ENCODE results near the gene DTD2. TPM values are rescaled to one million over a fixed set of nuclear protein-coding genes. Genes with fewer than 3 reads are reported as not detected.

The DTD2 gene
- total and polyA plus RNA-seq, 2 of the 4 experiments (the other 2 are of a cell fraction) = 16.9 to 24.9 TPM

- H3K79me1 ChIP-seq (ENCODE audit: low read depth in 1 of 2, low read length in 2 of 2) = peaks cover 24 to 45% of the 10 kb centered on the region in 2 experiments
- H3K27me3 ChIP-seq (ENCODE audit: control insufficient read depth, insufficient read depth, low read length) = no peaks in the 10 kb centered on the region
- H3K4me1 ChIP-seq (ENCODE audit: control insufficient read depth, insufficient read depth, low read length) = peaks cover 2% of the 10 kb centered on the region; the same call in 1 of the 2 replicates
- H3K56ac ChIP-seq (ENCODE audit: extremely low read depth, insufficient read depth, low read length) = no peak overlapping the region
- no peak overlapping the region for H2AK9ac ChIP-seq (replicated peaks; ENCODE audit: low read depth, low read length, poor library complexity)
- no peak overlapping the region for H2BK20ac ChIP-seq (ENCODE audit: low read depth, low read length)
- H2AK5ac ChIP-seq (ENCODE audit: low read depth, low read length) = no peak overlapping the region
- H3K23ac ChIP-seq (ENCODE audit: low read depth, low read length) = no peak overlapping the region
- H3K18ac ChIP-seq (ENCODE audit: low read depth, low read length) = no peak overlapping the region
- dilution Hi-C loops (cut with HindIII; ENCODE audit: low sequenced_read_pairs, unreplicated experiment) (no loop called here), in situ Hi-C loops (cut with MboI; ENCODE audit: low sequenced_read_pairs) (no loop called here), intact Hi-C loops (cut with micrococcal nuclease) (no loop called here)
- BruUV-seq (replicated peaks) = no TSS peak
- POLR2A ChIA-PET (ENCODE audit: unreplicated experiment) = interaction anchor here (1.2 kb wide), 1 partner anchor 10 kb away, joined by 3 read pairs; the partner anchor contains the start of gene HEATR5A
- no peak overlapping the region for H3K14ac ChIP-seq (replicated peaks; ENCODE audit: low read depth, low read length)
- H2BK120ac ChIP-seq (ENCODE audit: low read depth, low read length) = no peak overlapping the region
- H2BK5ac ChIP-seq (ENCODE audit: low read depth, low read length, poor library complexity, severe bottlenecking) = no peak overlapping the region
- 0 out of 2 replicates have a peak, but pooled peaks cover 1% of the 10 kb centered on the region for H3K36me3 ChIP-seq (ENCODE audit: control insufficient read depth, insufficient read depth, low read length)
- no CpG with 5 or more reads among the region's 3 CpGs for WGBS, 2 experiments (ENCODE audit: extremely low coverage in 2 of 2, insufficient read length in 1 of 2)
- H4K20me1 ChIP-seq (ENCODE audit: insufficient read depth, low read length) = peaks cover 7% of the 10 kb centered on the region; the same call in 1 of the 2 replicates
- no peak overlapping the region for H4K8ac ChIP-seq (ENCODE audit: low read depth in 2 of 2, low read length in 2 of 2)
- H3K9me3 ChIP-seq (ENCODE audit: control insufficient read depth, insufficient read depth, low read length) = no peaks in the 10 kb centered on the region
- H2AFZ ChIP-seq (replicated peaks; ENCODE audit: low read length, poor library complexity) = no peak overlapping the region
- no peak overlapping the region for H2BK15ac ChIP-seq (ENCODE audit: low read depth, low read length)
- TF ChIP-seq MXI1 (IDR thresholded peaks at IDR 0.05; ENCODE audit: borderline replicate concordance, low read depth, low read length) = no peak
- no peak for TF ChIP-seq NFE2L2 (IDR thresholded peaks at IDR 0.05; ENCODE audit: low read depth, low read length)
- no peak for TF ChIP-seq MAFK (IDR thresholded peaks at IDR 0.05; ENCODE audit: low read depth, low read length)
- TF ChIP-seq POLR2A (IDR thresholded peaks at IDR 0.05; ENCODE audit: low read depth, low read length) = no peak
- no peak for TF ChIP-seq RCOR1 (IDR thresholded peaks at IDR 0.05; ENCODE audit: insufficient replicate concordance, low read length)
- TF ChIP-seq RAD21 (IDR thresholded peaks at IDR 0.05; ENCODE audit: low read length) = no peak
- TF ChIP-seq CEBPB (IDR thresholded peaks at IDR 0.05; ENCODE audit: low read depth, low read length) = no peak
- TF ChIP-seq FOS (IDR thresholded peaks at IDR 0.05; ENCODE audit: low read depth, low read length) = no peak
- no peak for TF ChIP-seq SMC3 (IDR thresholded peaks at IDR 0.05; ENCODE audit: low read depth, low read length)
- no peak for TF ChIP-seq CHD1 (IDR thresholded peaks at IDR 0.05; ENCODE audit: low read depth, low read length)
- no peak for TF ChIP-seq RFX5 (IDR thresholded peaks at IDR 0.05; ENCODE audit: low read depth, low read length)
- no peak for TF ChIP-seq MAZ (IDR thresholded peaks at IDR 0.05; ENCODE audit: borderline replicate concordance, low read depth, low read length)
- no peak for TF ChIP-seq BHLHE40 (IDR thresholded peaks at IDR 0.05; ENCODE audit: low read depth, low read length)
- no peak for TF ChIP-seq ELK1 (IDR thresholded peaks at IDR 0.05; ENCODE audit: borderline replicate concordance, low read depth, low read length)
- no peak for TF ChIP-seq USF2 (IDR thresholded peaks at IDR 0.05; ENCODE audit: low read depth, low read length)
- TF ChIP-seq CTCF (conservative IDR thresholded peaks at IDR 0.05; ENCODE audit: low read depth, low read length) = no peak
- H4K5ac ChIP-seq (ENCODE audit: low read depth, low read length) = no peak overlapping the region
- ATAC-seq (ENCODE audit: low read depth) (no peak), DNase-seq (no peak)
- H3K9ac ChIP-seq (ENCODE audit: low read depth, low read length) = no peak overlapping the region
- CTCF ChIA-PET = no interaction called here
- no peak overlapping the region for H3K4me2 ChIP-seq (ENCODE audit: low read depth, low read length)
- no peak overlapping the region for H3K4me3 ChIP-seq (ENCODE audit: insufficient read depth, low read depth, low read length)
- H3K9me1 ChIP-seq (ENCODE audit: insufficient read depth, low read length) = no peaks in the 10 kb centered on the region
- no peak overlapping the region for H3K27ac ChIP-seq (ENCODE audit: insufficient read depth, low read length)
- H4K91ac ChIP-seq (ENCODE audit: insufficient read depth, low read depth, low read length) = no peak overlapping the region
- H3K4ac ChIP-seq (ENCODE audit: low read depth, low read length) = no peak overlapping the region
Measured at GRCh38 chr14:31410048-31410650, 47.2 kb downstream of the DTD2 start.
